ENCODE data around the gene RNASE2. TPM values are rescaled to one million over a fixed set of nuclear protein-coding genes. Genes with fewer than 3 reads are reported as not detected.

RNASE2 gene
- total RNA-seq, 1 donor from 2014 or later = not detected

DNA sequence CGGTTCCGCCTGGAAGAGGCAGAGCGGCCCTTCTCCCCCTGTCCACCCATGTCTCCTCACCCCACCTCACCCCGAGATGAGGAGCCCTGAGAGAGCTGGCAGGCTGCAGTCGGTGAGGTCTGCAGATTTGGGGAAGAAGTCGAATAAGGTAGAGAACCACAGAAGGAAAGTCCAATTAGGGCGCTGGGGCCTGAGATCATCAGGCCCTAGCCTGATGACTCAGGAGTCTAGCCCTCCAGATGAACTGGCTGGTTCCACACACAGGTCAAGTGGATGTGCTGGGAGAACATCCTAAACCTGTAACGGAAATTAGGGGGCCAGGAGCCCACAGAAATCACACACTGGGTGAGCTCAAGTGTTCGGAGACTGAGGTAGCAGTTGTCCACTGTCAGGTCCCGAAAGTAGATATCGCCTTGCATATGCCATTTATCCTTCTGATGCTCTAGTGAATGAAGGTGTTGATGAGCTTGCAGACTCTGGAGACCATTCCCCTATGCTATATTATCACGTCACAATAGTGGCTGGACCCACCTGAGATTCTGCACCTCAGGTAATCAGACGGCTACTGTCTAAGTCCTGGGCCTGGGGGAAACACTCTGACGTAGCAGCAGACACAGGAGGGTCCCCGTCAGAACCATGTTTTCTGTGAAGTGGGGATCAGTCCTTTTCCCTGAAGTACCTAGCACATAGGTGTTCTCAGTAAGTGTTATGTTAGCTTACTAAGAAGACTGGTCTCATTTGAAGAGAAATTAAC, 33.6 kb downstream of the RNASE2 start:
- H3K27me3 Mint-ChIP-seq (ENCODE audit: insufficient read depth) = no peaks in the 10 kb centered on the region
- peaks cover 19% of the 10 kb centered on the region for H3K4me1 Mint-ChIP-seq (ENCODE audit: low read depth)
- intact Hi-C loops (cut with micrococcal nuclease) = loop anchor here (1.0 kb wide), 3 partner anchors 18 to 467 kb away; partner anchors contain the start of gene CHD8
- H3K9me3 Mint-ChIP-seq = no peaks in the 10 kb centered on the region
- H3K4me3 Mint-ChIP-seq = peak overlapping the region; percentile 68
- H3K27ac Mint-ChIP-seq = peak overlapping the region; percentile 29
- DNase-seq (ENCODE audit: low spot score) = no peak
- H3K36me3 Mint-ChIP-seq (ENCODE audit: low read depth) = peaks cover 17% of the 10 kb centered on the region

DNA sequence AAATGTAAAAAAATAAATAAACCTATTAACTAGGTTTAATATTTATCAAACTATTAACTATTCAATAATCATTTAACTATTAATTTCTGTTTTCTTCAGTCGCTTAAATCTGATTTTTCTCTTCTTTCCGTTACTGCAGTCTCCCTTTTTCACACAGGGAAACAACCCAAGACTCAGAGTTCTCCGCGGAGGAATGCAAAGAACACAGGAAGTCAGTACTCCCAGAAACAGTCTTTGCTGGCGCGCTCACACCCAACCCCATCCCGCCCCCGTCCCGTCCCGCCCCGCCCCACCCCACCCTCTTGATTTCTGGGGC, 34.1 kb downstream of the RNASE2 start:
- H3K4me3 Mint-ChIP-seq = peak overlapping the region; percentile 96
- H3K4me1 Mint-ChIP-seq (ENCODE audit: low read depth) = peaks cover 20% of the 10 kb centered on the region
- peaks cover 20% of the 10 kb centered on the region for H3K36me3 Mint-ChIP-seq (ENCODE audit: low read depth)
- no peaks in the 10 kb centered on the region for H3K9me3 Mint-ChIP-seq
- intact Hi-C loops (cut with micrococcal nuclease) = loop anchor here (1.0 kb wide), 3 partner anchors 18 to 467 kb away; partner anchors contain the start of gene CHD8
- no peaks in the 10 kb centered on the region for H3K27me3 Mint-ChIP-seq (ENCODE audit: insufficient read depth)
- H3K27ac Mint-ChIP-seq = peak overlapping the region; percentile 85
- DNase-seq (ENCODE audit: low spot score) = no peak

DNA sequence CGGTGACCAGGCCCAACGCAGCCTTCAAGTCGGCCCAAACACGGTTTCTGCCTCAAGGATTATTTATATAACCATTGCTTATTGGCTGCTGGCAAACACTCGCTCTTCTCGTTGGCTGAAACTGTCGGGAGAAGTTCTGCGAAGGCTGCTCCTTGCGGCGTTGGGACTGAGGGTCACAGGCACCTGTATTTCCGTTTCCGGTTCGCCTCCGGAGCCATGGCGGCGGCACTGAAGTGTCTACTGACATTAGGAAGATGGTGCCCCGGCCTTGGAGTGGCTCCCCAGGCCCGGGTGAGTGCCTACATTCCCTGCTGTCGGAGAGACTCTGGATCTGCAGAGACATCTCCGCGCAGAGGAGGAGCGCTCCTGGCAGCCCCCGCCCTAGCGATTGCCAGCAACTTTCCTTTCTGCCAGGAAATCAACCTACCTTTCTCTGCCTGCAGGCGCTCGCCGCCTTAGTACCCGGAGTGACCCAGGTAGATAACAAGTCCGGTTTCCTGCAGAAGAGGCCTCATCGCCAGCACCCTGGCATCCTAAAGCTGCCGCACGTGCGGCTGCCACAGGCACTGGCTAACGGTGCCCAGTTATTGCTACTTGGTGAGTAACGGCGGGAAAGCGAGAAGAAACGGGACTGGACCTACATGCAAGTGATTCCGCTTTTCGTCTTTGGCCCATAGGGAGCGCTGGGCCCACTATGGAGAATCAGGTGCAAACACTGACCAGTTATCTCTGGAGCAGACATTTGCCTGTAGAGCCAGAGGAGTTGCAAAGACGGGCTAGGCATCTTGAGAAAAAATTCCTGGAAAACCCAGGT, 34.7 kb downstream of the RNASE2 start, which contains the start of gene METTL17:
METTL17 (plus strand) TSS at position 194 of the 814 bp plus-strand sequence; CDS start at position 217, 23 bp downstream.
- Mint-ChIP-seq H3K27me3 (ENCODE audit: insufficient read depth) (no peaks in the 10 kb centered on the region), H3K27ac (peak within 1 kb of the TSS; percentile 85), H3K9me3 (no peaks in the 10 kb centered on the region), H3K4me3 (peak within 1 kb of the TSS; percentile 96), H3K4me1 (ENCODE audit: low read depth) (peaks cover 26% of the 10 kb centered on the region), H3K36me3 (ENCODE audit: low read depth) (peaks cover 26% of the 10 kb centered on the region)
- intact Hi-C loops (cut with micrococcal nuclease) = loop anchor here (1.0 to 5.0 kb wide), 6 partner anchors 19 to 466 kb away; partner anchors contain the start of genes CHD8 and SUPT16H
- DNase-seq (ENCODE audit: low spot score) = peak; percentile 83

DNA sequence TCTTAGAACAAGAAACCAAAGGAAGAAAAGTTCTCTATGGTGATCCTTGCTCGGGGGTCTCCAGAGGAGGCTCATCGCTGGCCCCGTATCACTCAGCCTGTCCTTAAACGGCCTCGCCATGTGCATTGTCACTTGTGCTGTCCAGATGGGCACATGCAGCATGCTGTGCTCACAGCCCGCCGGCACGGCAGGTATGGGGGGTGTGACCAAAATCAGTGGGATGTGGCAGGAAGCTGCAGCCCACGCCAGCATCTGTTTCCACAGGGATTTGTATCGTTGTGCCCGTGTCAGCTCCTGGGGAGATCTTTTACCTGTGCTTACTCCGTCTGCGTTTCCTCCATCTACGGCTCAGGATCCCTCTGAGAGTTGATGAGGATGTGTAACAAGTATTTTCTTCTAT, 41.2 kb downstream of the RNASE2 start:
- intact Hi-C loops (cut with micrococcal nuclease) = no loop called here
- peaks cover 18% of the 10 kb centered on the region for H3K4me1 Mint-ChIP-seq (ENCODE audit: low read depth)
- H3K4me3 Mint-ChIP-seq = no peak overlapping the region
- H3K36me3 Mint-ChIP-seq (ENCODE audit: low read depth) = peaks cover 43% of the 10 kb centered on the region
- DNase-seq (ENCODE audit: low spot score) = no peak
- no peaks in the 10 kb centered on the region for H3K27me3 Mint-ChIP-seq (ENCODE audit: insufficient read depth)
- no peaks in the 10 kb centered on the region for H3K9me3 Mint-ChIP-seq
- no peak overlapping the region for H3K27ac Mint-ChIP-seq

DNA sequence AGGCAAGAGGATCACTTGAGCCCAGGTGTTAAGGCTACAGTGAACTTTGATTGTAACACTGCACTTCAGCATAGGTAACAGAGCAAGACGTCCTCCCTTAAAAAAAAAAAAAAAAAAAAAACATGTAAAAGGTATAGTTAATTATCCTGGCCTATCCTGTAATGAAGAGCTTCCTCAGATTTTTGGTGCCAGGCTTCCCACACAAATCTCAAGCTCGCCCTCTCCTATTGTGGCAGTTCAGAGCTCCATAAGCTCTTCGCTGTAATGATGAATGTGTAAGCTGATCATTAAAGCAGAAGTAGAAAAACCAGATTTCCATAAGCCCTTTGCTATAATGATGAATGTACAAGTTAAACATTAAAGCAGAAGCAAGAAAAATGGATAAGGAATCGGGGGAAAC, 41.8 kb downstream of the RNASE2 start:
- Mint-ChIP-seq H3K36me3 (ENCODE audit: low read depth) (peaks cover 39% of the 10 kb centered on the region), H3K27ac (no peak overlapping the region), H3K4me1 (ENCODE audit: low read depth) (peaks cover 12% of the 10 kb centered on the region), H3K4me3 (no peak overlapping the region), H3K27me3 (ENCODE audit: insufficient read depth) (no peaks in the 10 kb centered on the region), H3K9me3 (no peaks in the 10 kb centered on the region)
- no peak for DNase-seq (ENCODE audit: low spot score)
- intact Hi-C loops (cut with micrococcal nuclease) = no loop called here

DNA sequence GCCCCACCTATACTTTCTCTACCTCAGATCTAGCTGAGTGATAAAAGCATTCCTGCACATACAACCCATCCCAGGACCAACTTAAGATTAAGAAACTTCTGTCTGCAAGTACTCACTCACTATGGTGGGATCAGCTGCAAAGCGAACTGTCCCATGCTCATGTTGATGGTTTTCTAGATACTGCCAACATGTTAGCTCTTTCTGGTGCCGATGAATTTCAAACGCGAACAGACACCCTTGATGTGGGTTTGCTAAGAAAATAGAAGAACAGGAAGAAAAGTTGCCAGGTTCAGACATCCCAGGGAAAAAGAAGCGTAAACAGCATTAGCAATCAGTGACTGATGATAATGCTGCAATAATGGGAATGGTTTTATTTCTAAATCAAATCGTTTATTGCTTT, 42.3 kb downstream of the RNASE2 start:
- peaks cover 38% of the 10 kb centered on the region for H3K36me3 Mint-ChIP-seq (ENCODE audit: low read depth)
- intact Hi-C loops (cut with micrococcal nuclease) = no loop called here
- H3K9me3 Mint-ChIP-seq = no peaks in the 10 kb centered on the region
- no peak overlapping the region for H3K4me3 Mint-ChIP-seq
- H3K27ac Mint-ChIP-seq = no peak overlapping the region
- no peak for DNase-seq (ENCODE audit: low spot score)
- H3K27me3 Mint-ChIP-seq (ENCODE audit: insufficient read depth) = peaks cover 2% of the 10 kb centered on the region
- peaks cover 11% of the 10 kb centered on the region for H3K4me1 Mint-ChIP-seq (ENCODE audit: low read depth)

DNA sequence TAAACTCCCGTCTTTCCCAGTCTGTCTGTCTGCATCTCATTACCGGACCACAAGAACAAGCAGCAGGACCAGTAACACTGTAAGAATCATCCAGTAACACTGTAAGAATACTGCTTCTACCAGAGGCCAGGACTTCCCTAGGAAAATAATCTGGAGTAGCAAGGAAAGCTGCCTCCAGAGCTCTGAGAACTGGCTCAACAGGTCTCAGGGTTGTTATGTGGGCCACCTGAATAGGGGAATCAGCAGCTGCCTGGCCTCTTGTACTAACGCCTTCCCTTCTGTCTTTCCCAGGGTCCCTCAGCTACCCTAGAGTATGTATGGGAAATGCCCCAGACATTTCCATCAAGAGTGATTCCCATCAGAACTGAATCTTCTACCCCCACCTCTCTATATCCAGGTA, 42.9 kb downstream of the RNASE2 start:
- no peak for DNase-seq (ENCODE audit: low spot score)
- H3K27ac Mint-ChIP-seq = no peak overlapping the region
- H3K27me3 Mint-ChIP-seq (ENCODE audit: insufficient read depth) = peaks cover 3% of the 10 kb centered on the region
- intact Hi-C loops (cut with micrococcal nuclease) = no loop called here
- peaks cover 36% of the 10 kb centered on the region for H3K36me3 Mint-ChIP-seq (ENCODE audit: low read depth)
- peaks cover 11% of the 10 kb centered on the region for H3K4me1 Mint-ChIP-seq (ENCODE audit: low read depth)
- no peak overlapping the region for H3K4me3 Mint-ChIP-seq
- no peaks in the 10 kb centered on the region for H3K9me3 Mint-ChIP-seq

DNA sequence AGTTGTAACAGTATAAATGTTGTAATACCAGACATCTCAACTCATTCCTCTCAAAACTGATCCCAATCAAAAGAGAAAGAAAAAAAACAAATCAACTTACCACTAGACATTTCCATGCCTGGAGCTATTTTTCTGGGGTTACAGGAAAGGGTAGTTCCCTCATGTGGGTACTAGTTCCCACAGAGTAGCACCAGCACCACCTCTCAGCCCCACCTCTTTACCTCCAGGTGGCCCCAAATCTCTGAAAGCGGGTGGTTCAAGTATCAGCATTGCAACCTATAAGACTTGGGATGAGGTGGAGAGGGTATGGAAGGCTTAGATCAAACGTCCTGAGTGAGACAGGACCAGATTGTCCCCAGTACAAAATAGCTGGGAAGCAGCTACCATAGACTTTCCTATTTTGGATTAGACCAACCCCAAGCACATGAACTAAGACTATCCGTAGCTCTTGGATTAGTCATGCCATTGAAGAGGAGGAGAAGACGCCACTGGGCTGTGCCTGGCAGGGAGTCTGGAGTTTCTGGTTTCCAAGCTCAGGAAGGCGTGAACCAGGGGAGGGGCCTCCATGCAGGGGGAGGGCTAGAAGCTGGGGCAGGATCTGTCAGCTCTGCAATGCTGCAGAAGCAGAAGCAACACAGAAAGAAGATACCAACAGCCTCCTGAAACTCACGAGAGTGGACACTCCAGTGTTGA, 43.5 kb downstream of the RNASE2 start, which contains the start of gene SLC39A2:
SLC39A2 (plus strand) TSS at position 620 of the 693 bp plus-strand sequence. CDS start 154 bp downstream, outside the sequence.
- peaks cover 11% of the 10 kb centered on the region for H3K4me1 Mint-ChIP-seq (ENCODE audit: low read depth)
- no peak within 1 kb of the TSS for H3K4me3 Mint-ChIP-seq
- peaks cover 3% of the 10 kb centered on the region for H3K27me3 Mint-ChIP-seq (ENCODE audit: insufficient read depth)
- H3K9me3 Mint-ChIP-seq = no peaks in the 10 kb centered on the region
- DNase-seq (ENCODE audit: low spot score) = no peak
- no peak within 1 kb of the TSS for H3K27ac Mint-ChIP-seq
- intact Hi-C loops (cut with micrococcal nuclease) = no loop called here
- H3K36me3 Mint-ChIP-seq (ENCODE audit: low read depth) = peaks cover 33% of the 10 kb centered on the region

DNA sequence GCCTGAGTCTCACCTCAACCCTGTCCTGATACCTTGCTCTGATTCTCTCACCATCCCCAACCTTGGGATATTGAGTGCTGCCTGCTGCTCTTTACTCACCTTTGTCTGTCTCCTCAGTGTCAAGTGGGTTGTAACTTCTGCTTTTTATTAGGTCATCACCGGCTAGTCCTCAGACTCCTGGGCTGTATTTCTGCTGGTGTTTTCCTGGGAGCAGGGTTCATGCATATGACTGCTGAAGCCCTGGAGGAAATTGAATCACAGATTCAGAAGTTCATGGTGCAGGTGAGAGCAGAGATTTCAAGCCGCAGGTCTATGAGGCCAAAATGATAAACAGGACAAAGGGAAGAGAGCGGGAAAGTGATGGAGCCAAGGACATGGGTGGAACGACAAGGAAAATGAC, 44.3 kb downstream of the RNASE2 start:
- peaks cover 8% of the 10 kb centered on the region for H3K4me1 Mint-ChIP-seq (ENCODE audit: low read depth)
- H3K36me3 Mint-ChIP-seq (ENCODE audit: low read depth) = peaks cover 28% of the 10 kb centered on the region
- intact Hi-C loops (cut with micrococcal nuclease) = no loop called here
- no peak overlapping the region for H3K27ac Mint-ChIP-seq
- peaks cover 3% of the 10 kb centered on the region for H3K27me3 Mint-ChIP-seq (ENCODE audit: insufficient read depth)
- no peaks in the 10 kb centered on the region for H3K9me3 Mint-ChIP-seq
- no peak for DNase-seq (ENCODE audit: low spot score)
- no peak overlapping the region for H3K4me3 Mint-ChIP-seq

DNA sequence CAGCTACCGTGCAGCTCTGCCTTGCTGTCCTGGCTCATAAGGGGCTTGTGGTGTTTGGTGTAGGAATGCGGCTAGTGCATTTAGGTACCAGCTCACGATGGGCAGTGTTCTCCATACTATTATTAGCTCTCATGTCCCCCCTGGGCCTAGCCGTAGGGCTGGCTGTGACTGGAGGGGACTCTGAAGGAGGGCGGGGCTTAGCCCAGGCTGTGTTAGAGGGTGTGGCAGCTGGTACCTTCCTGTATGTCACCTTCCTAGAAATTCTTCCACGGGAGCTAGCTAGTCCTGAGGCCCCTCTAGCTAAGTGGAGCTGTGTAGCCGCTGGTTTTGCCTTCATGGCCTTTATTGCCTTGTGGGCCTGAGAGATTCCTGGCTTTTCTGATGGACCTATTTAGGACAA, 45.9 kb downstream of the RNASE2 start:
- H3K4me1 Mint-ChIP-seq (ENCODE audit: low read depth) = no peaks in the 10 kb centered on the region
- no peaks in the 10 kb centered on the region for H3K9me3 Mint-ChIP-seq
- H3K4me3 Mint-ChIP-seq = no peak overlapping the region
- no peak overlapping the region for H3K27ac Mint-ChIP-seq
- peaks cover 12% of the 10 kb centered on the region for H3K36me3 Mint-ChIP-seq (ENCODE audit: low read depth)
- DNase-seq (ENCODE audit: low spot score) = no peak
- intact Hi-C loops (cut with micrococcal nuclease) = no loop called here
- H3K27me3 Mint-ChIP-seq (ENCODE audit: insufficient read depth) = peaks cover 3% of the 10 kb centered on the region

DNA sequence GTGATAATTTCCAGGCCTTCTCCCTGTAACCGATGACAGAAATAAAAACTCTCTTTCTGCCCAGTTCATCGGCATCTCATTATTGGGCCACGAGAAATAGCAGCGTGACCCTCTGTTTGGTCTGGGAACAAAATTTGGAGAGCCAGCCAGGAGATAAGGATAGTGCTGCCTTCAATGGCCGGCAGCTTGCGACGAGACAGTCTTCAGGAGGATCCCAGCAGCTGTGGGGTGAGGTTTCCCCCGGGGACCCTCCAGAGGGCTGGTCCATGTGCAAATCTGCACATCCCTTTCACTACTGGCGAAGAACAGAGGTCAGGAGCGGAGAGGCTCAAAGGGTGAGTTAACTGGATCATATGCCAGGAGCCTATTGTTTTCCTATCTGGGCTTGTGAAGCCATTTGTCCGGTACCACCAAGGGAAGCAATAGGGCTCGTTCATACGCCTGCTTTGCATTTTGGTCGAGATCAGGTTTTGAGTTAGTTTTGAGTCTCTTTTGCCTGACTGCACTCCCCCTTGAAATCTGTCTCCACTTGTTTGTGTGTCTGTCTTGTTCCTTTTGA, 48.6 kb downstream of the RNASE2 start:
- Mint-ChIP-seq H3K4me1 (ENCODE audit: low read depth) (no peaks in the 10 kb centered on the region), H3K9me3 (no peaks in the 10 kb centered on the region), H3K4me3 (no peak overlapping the region), H3K27me3 (ENCODE audit: insufficient read depth) (peaks cover 10% of the 10 kb centered on the region), H3K27ac (no peak overlapping the region), H3K36me3 (ENCODE audit: low read depth) (no peaks in the 10 kb centered on the region)
- no peak for DNase-seq (ENCODE audit: low spot score)
- intact Hi-C loops (cut with micrococcal nuclease) = no loop called here

All from activated T-helper 1 cell treated with anti-CD3 and anti-CD28 coated beads, Interleukin-12 subunit alpha, Interleukin-12 subunit beta, Interleukin-2, Interleukin-4 antibody, amounts not matched to agents 30 ng/mL and 10 ng/mL and 1 ng/mL, durations not matched to agents 14 hours and 24 hours and 36 hours (primary cell).